NCI-H2196 (cell line): Measurements from ENCODE around the gene MBD3.
"Not testable (repeated sequence)": the region's sequence is repeated elsewhere in the genome, so short reads cannot be mapped to it uniquely, and the experiment has no call there.

ENCODE experiments used
- DNase-seq: peaks from one replicate; lab custom pipeline; 2025; ENCODE audit not compliant: unreplicated experiment; lab: John Stamatoyannopoulos, UW

The MBD3 gene

DNA sequence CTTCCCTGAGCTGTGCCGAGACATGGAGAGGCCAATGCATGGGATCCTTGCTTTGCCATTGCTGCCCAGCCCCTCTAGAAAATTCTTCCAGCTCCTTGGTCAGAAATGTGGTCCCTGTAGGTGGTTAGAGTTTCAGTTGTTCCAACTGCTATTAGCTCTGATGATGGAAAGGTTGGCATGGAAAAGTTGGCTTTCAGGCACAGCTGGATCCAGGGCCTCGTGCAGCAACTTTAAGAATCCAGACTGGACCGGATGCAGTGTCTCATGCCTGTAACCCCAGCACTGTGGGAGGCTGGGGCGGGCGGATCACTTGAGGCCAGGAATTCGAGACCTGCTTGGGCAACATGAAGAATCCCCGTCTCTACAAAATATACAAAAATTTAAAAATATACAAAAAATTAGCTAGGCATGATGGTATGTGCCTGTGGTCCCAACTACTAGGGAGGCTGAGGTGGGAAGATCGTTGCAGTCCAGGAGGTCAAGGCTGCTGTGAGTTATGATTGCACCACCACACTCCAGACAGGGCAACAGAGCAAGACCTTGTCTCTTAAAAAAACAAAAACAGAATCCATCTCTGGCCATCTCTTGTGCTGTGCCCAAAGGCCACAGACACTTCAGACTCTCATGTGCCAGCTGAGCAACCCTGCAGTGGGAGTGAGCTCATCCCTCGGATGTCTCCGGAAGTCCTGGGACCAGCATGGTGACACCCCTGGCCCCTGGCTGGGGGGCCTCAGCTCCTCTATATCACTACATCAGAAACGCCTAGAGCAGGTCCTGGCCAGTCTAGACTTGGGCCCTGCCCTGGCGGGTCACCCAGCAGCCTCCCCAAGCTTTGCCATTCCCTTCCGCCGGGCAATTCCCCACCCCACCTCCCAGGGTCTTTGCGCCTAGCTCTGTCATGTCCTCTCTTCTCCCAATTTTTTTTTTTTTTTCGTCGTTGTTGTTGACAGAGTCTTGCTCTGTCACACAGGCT lies 41.3 kb downstream of the MBD3 start:
- DNase-seq: no peak

DNA sequence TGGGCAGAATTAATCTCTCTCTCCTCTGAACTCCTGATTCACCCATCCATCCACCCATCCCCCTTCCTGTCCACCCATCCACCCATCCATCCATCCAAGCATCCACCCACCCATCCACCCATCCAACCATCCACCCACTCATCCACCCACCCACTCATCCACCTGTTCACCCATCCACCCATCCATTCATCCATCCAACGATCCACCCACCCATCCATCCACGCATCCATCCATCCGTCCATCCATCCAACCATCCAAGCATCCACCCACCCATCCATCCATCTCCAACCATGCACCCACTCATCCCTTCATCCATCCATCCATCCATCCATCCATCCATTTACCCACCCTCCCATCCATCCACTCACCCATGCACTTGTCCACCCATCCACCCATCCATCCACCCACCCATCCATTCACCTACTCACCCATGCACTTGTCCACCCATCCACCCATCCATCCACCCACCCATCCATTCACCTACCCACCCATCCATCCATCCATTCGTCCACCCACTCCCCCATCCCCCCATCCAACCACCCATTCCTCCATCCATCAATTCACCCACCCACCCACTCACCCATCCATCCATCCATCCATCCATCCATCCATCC lies 43.2 kb downstream of the MBD3 start:
- no peak for DNase-seq

DNA sequence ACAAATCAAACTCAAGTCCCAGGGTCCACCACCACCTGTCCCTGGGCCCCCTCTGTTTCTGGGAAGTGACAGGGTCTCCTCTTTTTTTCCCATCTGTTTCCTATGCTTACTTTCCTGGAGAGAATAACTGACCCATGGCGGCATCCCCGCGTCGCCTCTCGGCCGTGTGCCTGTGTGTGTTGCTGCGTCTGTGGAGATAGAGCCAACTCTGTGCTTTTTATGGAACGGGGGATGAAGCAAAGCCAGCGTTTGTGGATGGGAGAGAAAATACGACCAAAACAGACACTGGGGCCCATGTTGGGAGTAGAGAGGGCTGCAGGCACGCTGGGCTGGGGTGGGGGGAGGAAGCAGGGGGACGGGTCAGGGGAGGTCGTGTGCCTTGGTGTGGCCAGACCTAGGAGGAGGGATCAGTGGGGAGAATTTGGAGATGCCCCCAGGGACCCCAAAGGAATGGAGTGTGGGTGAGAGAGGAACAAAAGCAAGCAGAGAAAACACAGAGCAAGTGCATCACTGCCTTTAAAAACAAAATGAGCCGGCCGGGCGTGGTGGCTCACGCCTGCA lies 52.2 kb downstream of the MBD3 start:
- no peak for DNase-seq

DNA sequence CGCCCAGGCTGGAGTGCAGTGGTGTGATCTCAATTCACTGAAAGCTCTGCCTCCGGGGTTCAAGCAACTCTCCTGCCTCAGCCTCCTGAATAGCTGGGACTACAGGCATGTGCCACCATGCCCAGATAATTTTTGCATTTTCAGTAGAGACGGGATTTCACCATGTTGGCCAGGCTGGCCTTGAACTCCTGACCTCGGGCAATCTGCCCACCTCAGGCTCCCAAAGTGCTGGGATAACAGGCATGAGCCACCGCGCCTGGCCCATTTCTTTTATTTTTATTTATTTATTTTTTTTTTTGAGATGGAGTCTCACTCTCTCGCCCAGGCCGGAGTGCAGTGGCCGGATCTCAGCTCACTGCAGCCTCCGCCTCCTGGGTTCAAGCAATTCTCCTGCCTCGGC lies 52.9 kb downstream of the MBD3 start:
- not testable (repeated sequence) for DNase-seq

DNA sequence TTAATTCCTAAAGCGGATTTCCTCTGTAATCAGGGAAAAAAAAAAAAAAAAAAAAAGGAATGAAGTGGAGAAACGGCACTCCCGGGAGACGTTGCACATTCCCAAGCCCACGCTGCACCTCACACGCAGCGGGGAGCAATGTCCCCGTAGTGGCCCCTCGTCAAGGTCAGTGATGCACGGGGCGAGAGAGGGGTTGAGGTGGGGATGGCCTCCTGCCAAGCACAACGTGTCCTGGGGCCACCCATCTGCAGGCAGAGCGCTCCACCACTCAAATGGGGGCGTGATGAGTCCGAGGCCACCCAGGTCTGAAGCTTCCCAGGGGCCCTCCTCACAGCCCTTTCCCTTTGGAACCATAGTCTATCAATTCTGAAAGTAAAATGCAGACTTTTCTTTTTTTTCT lies 53.7 kb downstream of the MBD3 start:
- no peak for DNase-seq

DNA sequence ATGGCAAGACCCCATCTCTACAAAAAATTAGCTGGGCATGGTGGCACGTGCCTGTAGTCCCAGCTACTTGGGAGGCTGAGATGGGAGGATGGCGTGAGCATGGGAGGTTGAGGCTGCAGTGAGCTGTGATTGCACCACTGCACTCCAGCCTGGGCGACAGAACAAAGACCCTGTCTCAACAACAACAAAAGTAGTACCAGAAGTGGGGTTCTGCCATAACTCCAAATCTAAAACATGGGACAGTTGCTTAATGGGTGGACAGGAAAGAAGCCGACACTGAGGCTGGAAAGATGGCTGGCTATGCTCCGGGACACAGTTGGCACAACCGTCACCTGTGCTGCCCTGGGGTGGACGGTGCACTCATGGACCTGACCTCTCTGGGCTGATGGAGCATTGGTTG lies 57.0 kb downstream of the MBD3 start:
- not testable (repeated sequence) for DNase-seq

DNA sequence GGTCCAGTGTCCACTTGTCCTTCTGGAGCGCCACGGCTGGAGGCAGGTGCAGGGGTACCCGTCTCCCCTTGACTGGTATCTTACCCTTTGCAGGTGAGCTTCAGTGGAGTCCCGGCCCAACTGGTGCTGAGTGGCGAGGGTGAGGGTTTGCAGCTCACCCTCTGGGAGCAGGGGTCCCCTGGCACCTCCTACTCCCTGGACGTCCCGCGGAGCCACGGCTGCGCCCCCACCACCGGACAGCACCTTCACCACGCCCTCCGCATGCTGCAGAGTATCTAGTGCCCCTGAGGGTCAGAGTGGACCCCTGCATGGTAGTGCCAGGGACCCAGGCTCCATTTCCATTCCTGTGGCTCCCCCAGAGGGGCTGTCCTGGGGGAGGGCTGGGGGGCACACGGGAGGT lies 57.7 kb downstream of the MBD3 start:
- no peak for DNase-seq

DNA sequence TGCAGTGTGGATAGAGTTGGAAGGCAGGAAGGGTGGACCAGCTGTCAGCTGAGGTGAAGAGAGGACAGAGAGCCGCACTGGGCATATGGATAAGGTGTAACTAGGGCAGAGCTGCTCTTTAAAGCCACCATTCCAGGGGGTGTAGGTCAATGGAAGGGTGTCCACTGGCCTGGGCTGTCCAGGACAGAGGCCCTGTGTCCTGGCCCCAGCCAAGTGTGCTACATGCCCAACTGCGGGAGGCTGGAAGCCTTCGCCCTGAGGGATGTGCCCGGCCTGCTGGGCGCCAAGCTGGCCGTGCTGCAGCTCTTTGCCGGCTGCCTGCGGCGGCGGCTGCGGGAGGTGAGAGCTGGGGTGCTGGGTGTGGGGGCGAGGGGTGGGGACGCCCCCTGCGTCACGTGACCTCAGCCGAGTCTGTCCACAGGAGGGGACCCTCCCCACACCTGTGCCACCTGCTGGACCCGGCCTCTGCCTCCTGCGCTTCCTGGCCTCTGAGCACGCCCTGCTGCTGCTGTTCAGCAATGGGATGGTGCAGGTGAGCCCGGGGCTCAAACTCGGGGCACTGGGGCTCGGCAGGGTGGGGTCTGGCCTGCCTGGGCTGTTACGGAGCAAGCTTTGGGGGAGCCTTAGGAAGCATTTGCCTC lies 59.0 kb downstream of the MBD3 start:
- no peak for DNase-seq

DNA sequence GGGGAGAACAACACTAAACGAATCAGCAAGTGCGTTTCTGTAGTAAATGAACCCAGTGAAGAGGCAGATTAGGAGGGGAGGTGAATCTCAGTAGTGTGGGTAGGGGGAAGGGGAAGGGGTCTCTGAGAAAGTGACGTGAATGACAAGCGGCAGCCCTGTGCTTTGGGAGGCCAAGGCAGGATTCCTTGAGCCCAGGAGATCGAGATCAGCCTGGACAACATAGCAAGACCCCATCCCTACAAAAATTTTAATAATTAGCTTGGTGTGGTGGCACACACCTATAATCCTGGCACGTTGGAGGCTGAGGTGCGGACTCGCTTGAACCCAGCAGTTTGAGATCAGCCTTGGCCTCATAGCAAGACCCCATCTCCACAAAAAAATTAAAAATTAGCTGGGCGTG lies 60.7 kb downstream of the MBD3 start:
- DNase-seq: no peak

DNA sequence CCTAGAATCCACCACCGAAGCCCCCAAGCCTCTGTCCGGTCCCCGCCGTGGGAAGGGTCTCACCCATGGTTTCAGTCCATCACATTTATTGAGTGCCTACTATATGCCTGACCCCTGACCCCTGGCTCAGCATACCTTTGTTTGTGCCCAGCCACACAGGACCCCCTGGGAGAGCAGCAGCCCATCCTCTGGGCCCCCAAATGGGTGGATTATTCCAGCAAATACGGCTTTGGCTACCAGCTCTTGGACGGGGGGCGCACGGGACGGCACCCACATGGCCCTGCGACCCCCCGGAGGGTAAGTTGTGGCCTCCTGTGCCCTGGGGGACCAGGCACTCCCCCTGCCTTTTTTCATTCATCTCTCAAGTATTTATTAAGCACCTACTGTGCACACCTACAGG lies 61.1 kb downstream of the MBD3 start:
- DNase-seq: no peak

DNA sequence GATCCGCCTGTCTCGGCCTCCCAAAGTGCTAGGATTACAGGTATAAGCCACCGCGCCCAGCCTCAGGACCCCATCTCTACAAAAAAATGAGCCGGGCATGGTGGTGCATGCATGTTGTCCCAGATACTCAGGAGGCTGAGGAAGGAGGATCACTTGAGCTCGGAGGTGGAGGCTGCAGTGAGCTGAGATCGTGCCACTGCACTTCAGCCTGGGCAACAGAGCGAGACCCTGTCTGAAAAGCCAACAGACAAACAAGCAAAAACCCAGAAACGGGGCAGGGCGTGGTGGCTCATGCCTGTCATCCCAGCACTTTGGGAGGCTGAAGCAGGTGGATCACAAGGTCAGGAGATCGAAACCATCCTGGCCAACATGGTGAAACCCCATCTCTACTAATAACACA lies 61.8 kb downstream of the MBD3 start:
- not testable (repeated sequence) for DNase-seq

DNA sequence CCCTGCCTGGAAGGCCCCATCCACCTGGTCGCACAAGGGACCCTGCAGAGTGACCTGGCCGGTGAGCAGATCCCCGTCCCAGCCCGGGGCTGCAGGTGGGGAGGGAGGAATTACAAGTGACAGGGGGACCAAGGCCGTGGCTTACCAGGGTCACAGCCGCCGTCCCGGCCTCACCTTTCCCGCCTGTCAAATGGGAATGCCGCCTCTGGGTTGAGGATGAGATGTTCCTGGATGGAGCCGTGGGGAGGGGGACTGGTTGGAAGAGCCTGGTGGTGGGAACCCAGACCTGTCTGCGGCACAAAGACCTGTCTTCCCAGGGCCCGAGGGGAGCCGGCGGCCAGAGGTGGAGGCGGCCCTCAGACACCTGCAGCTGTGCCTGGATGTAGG lies 63.2 kb downstream of the MBD3 start:
- DNase-seq: no peak

DNA sequence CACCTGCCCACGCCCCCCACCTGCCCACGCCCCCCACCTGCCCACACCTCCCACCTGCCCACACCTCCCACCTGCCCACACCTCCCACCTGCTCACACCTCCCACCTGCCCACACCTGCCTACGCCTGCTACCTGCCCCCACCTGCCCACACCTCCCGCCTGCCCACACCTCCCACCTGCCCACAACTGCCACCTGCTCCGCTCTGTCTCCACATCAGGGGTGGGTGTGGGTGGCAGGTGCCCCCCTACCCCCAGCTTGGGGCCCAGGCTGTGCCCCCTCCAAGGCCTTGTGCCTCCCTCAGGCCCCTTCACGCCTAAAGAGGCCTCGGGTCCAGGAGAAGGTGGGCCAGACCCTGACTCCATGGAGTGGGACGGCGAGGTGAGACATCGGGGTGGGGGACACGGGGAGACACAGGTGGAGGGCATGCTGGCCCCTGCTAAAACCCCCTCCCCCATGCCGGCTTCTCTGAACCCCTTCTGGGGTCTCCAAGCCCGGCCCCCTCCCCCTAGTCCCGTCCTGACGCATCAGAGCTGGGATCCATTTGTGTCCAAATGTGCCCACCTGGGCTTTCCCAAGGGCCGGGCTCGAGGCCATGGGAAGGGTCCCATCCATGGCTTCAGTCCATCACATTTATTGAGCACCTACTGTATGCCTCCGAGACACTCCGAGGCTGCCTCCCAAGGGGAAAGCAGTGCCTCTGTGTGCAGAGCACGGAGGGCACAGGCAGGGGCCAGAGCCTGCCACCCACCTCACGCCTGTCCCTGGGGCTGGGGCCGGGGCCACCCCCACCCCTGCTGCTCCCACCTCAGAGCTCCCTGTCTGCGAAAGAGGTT lies 63.9 kb downstream of the MBD3 start:
- no peak for DNase-seq

DNA sequence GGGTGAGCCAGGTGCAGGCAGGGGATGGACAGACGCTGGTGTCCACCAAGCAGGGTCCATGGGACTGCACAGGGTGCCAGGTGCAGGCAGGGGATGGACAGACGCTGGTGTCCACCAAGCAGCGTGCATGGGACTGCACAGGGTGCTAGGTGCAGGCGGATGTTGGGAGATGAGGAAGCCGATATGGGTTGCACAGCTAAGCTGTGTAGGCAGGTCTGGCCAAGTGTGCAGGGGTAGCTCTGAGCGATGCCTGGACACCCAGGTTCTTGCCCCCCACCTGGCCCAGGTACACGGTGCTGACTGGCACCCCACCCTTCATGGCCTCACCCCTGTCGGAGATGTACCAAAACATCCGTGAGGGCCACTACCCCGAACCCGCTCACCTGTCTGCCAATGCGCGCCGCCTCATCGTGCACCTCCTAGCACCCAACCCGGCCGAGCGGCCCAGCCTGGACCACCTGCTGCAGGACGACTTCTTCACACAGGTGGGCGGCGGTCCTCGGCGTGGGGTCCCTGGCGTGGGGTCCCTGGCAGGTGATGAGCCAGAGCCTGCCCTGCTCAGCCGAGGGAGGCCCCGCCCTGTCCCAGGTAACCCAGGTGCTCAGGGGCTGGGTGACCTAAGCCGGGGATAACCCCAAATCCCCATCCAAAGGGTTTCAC lies 64.9 kb downstream of the MBD3 start:
- no peak for DNase-seq

DNA sequence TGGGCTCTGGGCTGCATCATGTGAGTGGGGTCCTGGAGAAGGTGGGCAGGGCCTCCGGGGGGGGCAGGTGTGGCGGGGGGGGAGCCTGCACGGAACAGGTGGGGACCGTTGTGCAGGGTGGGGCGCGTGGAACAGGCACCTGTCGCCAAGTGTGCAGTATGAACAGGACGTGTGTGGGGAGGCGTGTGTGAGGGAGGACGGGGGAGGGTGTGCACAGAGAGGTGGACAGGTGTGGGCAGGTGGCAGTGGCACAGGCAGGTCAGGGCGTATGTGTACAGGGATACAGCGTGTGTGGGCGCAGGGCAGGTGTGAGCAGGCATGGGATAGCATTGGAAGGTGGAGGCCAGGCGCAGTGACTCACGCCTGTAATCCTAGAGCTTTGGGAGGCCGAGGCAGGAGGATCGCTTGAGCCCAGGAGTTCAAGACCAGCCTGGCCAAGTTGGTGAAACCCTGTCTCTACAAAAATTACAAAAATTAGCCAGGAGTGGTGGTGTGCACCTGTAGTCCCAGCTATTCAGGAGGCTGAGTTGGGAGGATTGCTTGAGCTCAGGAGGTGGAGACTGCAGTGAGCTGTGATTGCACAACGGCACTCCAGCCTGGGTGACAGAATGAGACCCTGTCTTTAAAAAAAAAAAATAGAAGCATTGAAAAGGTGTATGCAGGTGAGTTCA lies 65.6 kb downstream of the MBD3 start:
- DNase-seq: no peak

DNA sequence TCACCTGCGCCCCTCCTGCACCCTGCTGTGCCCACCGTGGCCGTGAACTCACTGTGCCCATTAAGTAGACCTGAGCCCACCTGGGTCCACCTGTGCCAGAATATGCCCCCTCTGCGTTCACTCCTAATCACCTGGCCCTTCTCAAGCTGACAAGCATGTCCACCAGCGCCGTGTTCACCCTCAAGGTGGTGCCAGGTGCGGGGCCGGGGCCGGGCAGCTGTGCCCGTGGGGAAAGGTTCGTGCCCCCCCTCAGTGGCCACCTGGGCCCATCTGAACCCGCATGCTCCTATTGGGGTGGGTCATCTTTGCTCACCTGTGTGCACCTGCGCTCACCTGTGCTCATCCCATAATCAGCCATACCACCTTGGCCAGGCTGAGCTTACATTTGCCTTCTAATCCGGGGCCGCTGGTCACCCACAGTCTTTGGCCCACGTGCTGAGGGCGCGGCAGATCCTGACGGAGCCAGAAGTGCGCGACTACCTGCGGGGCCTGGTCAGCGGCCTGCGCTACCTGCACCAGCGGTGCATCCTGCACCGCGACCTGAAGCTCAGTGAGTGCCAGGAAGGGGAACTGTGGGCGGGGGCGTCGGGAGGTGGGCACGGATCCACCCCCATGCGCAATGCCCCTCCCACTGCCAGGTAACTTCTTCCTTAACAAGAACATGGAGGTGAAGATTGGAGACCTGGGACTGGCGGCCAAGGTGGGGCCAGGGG lies 66.4 kb downstream of the MBD3 start:
- DNase-seq: no peak

DNA sequence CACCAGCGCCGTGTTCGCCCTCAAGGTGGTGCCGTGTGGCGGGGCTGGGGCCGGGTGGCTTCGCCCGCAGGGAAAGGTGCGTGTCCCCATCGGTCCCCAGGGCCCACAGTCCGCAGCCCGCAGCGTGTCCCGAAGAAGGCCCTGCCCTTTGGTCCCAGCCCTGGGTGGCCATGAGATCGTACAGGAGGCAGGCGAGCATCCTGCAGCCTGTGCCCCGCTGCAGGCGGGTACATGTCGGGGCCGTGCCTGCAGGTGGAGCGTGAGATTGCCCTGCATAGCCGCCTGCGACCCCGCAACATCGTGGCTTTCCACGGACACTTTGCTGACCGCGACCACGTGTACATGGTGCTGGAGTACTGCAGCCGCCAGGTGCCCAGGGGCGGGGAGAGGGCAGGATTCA lies 67.3 kb downstream of the MBD3 start:
- no peak for DNase-seq

DNA sequence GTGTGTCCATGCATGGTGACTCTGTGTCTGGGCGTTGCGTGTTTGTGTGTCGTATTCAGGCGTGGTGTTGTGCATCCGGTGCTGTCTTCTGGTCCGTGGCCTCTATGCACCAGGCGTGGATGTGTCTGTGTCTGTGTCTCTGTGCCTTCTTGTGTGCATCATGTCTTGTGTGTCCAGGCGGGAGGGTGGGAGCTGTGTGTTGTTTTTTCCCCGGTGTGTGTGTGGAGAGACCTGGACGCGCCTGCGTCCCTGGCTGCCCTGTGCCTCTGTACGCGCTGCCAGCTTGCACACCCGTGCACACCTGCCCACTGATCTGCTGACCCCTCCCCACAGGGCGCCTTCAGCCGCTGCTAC lies 67.7 kb downstream of the MBD3 start:
- DNase-seq: no peak

DNA sequence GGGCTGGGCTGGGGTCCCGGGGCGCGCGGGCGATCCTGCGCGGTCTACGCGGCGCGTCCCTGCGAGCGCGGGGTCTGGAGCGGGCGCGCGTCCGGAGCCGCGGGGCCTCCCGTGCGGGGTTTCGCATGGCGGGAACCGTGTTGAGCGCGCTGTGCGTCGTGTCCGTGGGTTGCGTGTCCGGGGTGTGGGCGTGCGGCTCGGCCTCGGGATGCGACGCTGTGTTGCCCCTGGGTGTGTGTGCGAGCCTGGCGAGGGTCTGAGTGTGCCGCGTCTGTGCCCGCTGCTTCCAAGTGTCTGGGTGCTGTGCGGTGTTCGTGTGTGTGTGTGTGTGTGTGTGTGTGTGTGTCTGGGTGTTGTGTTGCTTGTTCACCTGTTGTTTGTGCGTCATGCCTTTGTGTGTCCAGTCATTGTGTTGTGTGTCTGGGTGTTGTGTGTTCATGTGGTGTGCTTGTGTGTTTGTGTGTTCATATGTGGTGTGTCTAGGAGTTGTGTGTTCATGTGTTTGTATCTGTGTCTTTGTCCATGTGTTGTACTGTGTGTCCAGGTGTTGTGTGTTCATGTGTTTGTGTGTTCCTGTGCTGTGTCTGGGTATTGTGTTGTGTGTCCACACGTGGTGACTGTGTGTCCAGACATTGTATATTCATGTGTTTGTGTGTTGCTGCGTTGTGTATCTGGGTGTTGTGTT lies 68.2 kb downstream of the MBD3 start:
- no peak for DNase-seq
